ENCODE data around the gene MICOS13.

The MICOS13 gene

DNA sequence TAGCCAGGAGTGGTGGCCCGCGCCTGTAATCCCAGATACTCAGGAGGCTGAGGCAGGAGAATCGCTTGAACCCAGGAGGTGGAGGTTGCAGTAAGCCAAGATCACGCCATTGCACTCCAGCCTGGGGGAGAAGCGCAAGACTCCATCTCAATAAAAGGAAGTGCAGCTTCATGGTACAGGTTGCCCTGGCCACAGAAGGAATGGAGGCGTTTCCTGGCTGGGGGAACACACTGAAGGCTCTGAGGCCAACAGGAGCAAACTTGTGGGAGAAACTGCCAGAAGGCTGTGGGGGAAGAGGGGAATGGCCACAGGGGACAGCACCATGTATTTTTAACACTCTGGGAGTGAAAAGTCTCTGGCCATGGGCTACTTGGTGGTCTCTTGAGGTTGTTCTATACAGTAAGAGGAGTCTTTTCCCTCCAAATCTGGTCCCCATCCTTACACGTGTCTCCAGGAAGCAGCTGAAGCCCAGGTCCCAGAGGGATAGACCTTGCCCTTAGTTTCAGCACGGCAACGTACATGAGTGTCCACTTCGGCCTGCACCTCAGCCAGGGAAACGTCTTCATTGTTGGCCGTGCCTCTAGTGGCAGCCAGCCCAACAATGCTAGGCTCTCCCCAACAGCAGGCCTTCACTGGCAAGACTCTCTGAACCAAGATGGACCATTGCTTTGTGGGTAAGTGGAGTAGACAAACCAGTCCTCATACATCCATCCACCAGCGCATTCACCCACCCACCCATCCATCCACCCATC is 7.4 kb downstream of the MICOS13 start:
- TF ChIP-seq, protein P1, sequence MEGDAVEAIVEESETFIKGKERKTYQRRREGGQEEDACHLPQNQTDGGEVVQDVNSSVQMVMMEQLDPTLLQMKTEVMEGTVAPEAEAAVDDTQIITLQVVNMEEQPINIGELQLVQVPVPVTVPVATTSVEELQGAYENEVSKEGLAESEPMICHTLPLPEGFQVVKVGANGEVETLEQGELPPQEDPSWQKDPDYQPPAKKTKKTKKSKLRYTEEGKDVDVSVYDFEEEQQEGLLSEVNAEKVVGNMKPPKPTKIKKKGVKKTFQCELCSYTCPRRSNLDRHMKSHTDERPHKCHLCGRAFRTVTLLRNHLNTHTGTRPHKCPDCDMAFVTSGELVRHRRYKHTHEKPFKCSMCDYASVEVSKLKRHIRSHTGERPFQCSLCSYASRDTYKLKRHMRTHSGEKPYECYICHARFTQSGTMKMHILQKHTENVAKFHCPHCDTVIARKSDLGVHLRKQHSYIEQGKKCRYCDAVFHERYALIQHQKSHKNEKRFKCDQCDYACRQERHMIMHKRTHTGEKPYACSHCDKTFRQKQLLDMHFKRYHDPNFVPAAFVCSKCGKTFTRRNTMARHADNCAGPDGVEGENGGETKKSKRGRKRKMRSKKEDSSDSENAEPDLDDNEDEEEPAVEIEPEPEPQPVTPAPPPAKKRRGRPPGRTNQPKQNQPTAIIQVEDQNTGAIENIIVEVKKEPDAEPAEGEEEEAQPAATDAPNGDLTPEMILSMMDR (conservative IDR thresholded peaks at IDR 0.05; ENCODE audit: low read length): no peak
- TF ChIP-seq EZH2phosphoT487 (IDR thresholded peaks at IDR 0.05; ENCODE audit: borderline replicate concordance): no peak
- no peaks in the 10 kb centered on the region for H3K9me3 ChIP-seq (ENCODE audit: insufficient read depth, low read depth, low read length)
- no peaks in the 10 kb centered on the region for H3K27me3 ChIP-seq (ENCODE audit: insufficient read depth, low read length, poor library complexity, severe bottlenecking)
- no peaks in the 10 kb centered on the region for H4K20me1 ChIP-seq (ENCODE audit: insufficient read depth, low read length, poor library complexity, severe bottlenecking)
- H3K79me2 ChIP-seq (ENCODE audit: insufficient read depth, low read length): no peaks in the 10 kb centered on the region
- no peak overlapping the region for H2AFZ ChIP-seq (ENCODE audit: low read length)
- no peaks in the 10 kb centered on the region for H3K9me2 ChIP-seq (replicated peaks; ENCODE audit: low read depth, low read length)
- H3K4me2 ChIP-seq (ENCODE audit: low read depth, low read length, poor library complexity, severe bottlenecking): no peak overlapping the region
- H3K4me3 ChIP-seq (ENCODE audit: low read length, poor library complexity, severe bottlenecking): no peak overlapping the region
- peaks cover 18% of the 10 kb centered on the region; the same call in 1 of the 2 replicates for H3K36me3 ChIP-seq (ENCODE audit: insufficient read depth, low read length)
- H3K9ac ChIP-seq (ENCODE audit: low read depth, low read length, poor library complexity, severe bottlenecking): no peak overlapping the region
- H3K4me1 ChIP-seq (ENCODE audit: insufficient read depth, low read length, poor library complexity, severe bottlenecking): no peaks in the 10 kb centered on the region
- H3F3A ChIP-seq (ENCODE audit: low read depth): no peaks in the 10 kb centered on the region

GRCh38 chr19:5671600-5671999 is 8.7 kb downstream of the MICOS13 start:
- Histone ChIP-seq H4K20me1 (ENCODE audit: insufficient read depth, low read length, poor library complexity, severe bottlenecking) (no peaks in the 10 kb centered on the region), H2AFZ (ENCODE audit: low read length) (no peak overlapping the region), H3K79me2 (ENCODE audit: insufficient read depth, low read length) (no peaks in the 10 kb centered on the region), H3F3A (ENCODE audit: low read depth) (no peaks in the 10 kb centered on the region), H3K4me2 (ENCODE audit: low read depth, low read length, poor library complexity, severe bottlenecking) (no peak overlapping the region), H3K9me2 (replicated peaks; ENCODE audit: low read depth, low read length) (no peaks in the 10 kb centered on the region), H3K27me3 (ENCODE audit: insufficient read depth, low read length, poor library complexity, severe bottlenecking) (no peaks in the 10 kb centered on the region), H3K4me3 (ENCODE audit: low read length, poor library complexity, severe bottlenecking) (no peak overlapping the region), H3K9me3 (ENCODE audit: insufficient read depth, low read depth, low read length) (no peaks in the 10 kb centered on the region), H3K4me1 (ENCODE audit: insufficient read depth, low read length, poor library complexity, severe bottlenecking) (no peaks in the 10 kb centered on the region), H3K9ac (ENCODE audit: low read depth, low read length, poor library complexity, severe bottlenecking) (no peak overlapping the region), H3K36me3 (ENCODE audit: insufficient read depth, low read length) (peaks cover 31% of the 10 kb centered on the region; the same call in 1 of the 2 replicates)
- TF ChIP-seq, protein P1 (conservative IDR thresholded peaks at IDR 0.05; ENCODE audit: low read length): no peak
- TF ChIP-seq EZH2phosphoT487 (IDR thresholded peaks at IDR 0.05; ENCODE audit: borderline replicate concordance): no peak

DNA sequence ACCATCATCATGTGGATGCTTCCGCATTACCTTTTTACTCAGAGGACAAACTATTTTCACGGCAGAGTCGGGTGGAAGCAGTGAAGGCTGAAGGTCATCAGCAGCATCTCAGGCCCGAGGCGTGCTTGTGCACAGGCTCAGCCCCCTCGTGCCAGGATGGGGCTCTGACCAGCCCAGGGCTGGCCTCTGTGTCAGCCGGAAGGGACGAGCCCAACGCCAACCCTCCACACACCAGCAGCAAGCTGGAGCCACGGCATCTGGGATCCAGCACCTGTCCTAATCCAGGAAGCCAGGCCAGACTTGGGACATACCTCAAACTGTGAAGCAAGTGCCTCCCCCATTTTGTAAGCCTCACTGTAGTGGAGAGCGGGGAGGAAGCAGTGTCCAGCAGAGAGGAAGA is 11.1 kb downstream of the MICOS13 start:
- no peak overlapping the region for H3K9ac ChIP-seq (ENCODE audit: low read depth, low read length, poor library complexity, severe bottlenecking)
- no peak overlapping the region for H3K4me2 ChIP-seq (ENCODE audit: low read depth, low read length, poor library complexity, severe bottlenecking)
- no peaks in the 10 kb centered on the region for H3K9me2 ChIP-seq (replicated peaks; ENCODE audit: low read depth, low read length)
- TF ChIP-seq, protein P1 (conservative IDR thresholded peaks at IDR 0.05; ENCODE audit: low read length): no peak
- no peak for TF ChIP-seq EZH2phosphoT487 (IDR thresholded peaks at IDR 0.05; ENCODE audit: borderline replicate concordance)
- H3K79me2 ChIP-seq (ENCODE audit: insufficient read depth, low read length): no peaks in the 10 kb centered on the region
- H3K27me3 ChIP-seq (ENCODE audit: insufficient read depth, low read length, poor library complexity, severe bottlenecking): no peaks in the 10 kb centered on the region
- no peaks in the 10 kb centered on the region for H3K9me3 ChIP-seq (ENCODE audit: insufficient read depth, low read depth, low read length)
- H4K20me1 ChIP-seq (ENCODE audit: insufficient read depth, low read length, poor library complexity, severe bottlenecking): no peaks in the 10 kb centered on the region
- H2AFZ ChIP-seq (ENCODE audit: low read length): no peak overlapping the region
- H3K4me1 ChIP-seq (ENCODE audit: insufficient read depth, low read length, poor library complexity, severe bottlenecking): no peaks in the 10 kb centered on the region
- peaks cover 55% of the 10 kb centered on the region for H3K36me3 ChIP-seq (ENCODE audit: insufficient read depth, low read length)
- no peaks in the 10 kb centered on the region for H3F3A ChIP-seq (ENCODE audit: low read depth)
- no peak overlapping the region for H3K4me3 ChIP-seq (ENCODE audit: low read length, poor library complexity, severe bottlenecking)
